Measurements from ENCODE around the gene ADCY7.

Gene ADCY7

DNA sequence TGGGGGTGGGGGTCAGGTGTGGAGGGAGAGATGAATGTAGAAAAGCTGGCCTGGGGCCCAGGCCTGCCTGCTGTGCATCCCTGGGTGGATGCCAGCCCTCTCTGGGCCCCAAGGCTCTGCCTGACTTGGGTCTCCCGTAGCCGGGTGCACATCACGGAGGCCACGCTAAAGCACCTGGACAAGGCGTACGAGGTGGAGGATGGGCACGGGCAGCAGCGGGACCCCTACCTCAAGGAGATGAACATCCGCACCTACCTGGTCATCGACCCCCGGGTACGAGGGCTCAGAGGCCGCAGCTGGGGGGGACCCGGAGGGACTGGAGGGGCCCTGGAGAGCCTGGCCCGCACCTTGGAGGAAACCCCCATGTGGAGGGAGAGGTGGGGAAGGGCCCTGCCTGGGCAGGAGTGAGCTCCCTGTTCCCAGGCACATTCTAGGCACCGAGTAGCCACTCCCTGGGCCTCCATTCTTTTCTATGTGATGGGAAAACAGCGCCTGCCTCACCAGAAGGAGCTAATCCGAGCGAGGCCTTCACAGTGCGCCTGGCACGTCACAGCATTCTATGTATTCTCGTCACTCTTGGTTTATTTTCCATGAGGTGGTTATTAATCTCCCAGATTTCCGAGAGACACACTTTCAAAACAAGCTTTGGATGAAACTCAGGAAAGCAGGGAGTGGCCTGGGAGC is 34.7 kb downstream of the ADCY7 start:
- DNase-seq = no peak

DNA sequence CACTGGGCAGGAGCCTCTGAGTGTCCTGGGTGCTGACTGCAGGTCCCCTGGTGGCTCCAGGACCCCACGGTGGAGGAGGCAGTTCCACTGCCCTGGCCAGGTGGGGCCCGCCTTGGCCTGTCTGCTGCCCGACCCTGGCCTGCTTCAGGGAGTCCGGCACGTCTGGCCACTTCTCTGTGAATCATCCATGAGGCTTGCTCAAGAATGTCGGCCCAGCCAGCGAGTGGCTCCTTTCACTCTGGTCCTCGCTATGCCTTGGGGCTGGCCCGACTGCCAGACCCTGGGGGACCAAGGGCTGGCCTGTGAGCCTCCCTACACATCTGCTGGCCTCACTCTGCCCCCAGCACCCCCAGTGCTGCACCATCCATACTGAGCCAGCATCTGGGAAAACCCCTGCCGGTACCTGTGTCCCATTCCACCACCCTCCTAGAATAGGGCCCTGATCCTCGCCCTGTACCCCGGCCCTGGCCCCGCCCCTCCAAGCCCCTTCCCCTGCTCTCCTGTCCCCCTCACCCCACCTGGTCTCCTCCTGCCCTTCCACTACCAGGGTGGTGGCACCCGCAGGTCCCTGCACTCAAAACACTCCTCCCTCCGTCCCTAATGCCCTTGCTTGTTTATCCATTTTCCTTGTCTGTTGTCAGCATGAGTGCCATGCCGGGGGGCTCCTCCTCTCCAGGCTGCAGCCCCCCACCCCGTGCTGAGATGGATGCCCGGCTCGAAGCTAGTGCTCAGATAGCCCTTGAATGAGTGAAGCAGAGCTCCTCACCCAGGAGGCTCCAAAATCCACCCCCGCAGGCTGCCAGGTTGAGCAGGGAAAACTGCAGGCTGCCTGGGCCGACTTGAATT is 35.5 kb downstream of the ADCY7 start:
- DNase-seq = no peak

DNA sequence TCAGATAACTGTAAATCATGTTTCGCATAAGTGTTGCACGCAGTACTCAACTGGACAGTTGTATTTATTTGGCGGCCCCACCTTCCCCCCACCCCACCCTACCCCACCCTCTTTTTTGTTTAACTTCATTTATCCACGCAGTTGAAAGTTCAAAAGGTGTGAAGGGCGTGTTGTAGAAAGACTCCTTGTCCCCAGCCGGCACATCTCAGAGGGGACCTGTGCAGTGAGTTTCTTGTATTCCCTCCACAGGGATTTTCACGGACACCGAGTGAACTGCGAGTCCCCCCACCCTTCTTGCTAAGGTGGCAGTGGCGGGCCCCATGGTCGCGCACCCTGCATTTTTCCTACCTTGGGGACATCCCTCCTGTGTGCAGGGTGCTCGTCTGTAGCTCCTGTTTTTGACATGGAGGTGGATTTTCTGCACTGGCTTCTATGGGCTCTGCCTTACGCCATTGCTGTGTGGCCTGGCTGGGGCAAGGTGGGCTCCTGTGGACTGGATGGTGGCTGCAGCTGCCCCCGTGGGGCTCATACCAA is 36.2 kb downstream of the ADCY7 start:
- DNase-seq = no peak

DNA sequence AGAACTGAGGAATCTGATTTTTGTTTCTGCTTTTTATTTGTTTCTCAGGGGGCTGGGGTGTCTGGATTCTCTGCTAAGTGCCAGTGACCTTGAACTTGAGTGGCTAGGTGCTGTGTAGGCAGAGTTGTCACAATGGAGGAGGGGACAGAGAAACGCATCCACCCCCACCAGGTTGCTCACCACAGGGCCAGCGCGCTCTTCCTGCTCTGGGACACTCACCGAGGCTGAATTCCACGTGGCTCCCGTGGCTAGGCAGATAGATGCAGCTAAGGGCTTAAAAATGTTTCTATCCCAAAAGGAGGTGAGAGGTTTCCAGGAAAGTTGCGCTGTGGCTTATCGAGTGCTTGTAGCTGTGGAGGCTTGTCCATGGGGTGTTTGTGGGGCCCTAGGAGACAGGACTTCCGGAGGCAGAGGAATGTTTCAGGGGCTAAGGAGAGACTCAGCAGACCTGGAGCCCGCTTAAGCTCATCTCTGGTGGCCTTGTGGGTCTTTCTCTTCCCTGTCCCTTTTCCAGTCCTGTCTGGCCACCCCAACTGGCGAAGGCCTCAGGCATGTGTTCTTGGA is 36.8 kb downstream of the ADCY7 start:
- DNase-seq = no peak

DNA sequence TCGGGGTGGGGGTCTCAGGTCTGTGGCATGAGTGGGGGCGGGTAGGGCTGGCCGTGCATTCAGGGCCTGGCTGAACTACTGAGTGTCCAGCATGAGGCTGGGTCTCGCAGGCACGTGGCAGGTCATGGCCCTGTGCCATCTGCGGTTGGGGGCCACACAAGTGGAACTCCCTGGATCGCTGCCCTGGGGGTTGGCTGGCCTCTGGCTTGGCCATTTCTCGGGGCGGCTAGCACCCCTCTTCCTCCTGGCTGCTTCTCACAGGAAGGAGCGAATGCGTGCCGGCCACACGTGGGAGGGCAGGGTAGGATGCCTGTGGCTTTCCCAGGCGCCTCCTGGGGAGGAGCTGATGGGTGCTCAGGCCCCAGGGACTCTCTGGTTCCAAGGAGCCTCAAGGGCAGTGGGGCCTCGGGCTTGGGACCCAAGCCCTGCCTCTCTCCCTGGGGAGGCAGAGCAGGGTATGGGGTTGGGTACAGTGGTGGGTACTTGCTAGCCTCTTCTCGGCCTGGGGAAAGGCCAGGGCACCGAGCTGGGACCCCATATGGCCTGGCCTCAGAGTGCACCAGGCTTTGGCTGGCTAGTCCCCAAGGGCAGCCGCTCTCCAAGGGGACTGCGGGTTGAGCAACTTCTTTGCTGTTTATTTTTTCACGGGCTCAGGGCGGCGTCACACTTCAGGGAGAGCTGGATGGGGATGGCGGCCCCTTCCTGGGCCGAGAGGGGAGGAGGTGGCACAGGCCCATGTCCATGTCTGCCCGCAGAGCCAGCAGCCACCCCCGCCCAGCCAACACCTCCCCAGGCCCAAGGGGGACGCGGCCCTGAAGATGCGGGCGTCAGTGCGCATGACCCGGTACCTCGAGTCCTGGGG is 37.5 kb downstream of the ADCY7 start:
- DNase-seq = no peak

DNA sequence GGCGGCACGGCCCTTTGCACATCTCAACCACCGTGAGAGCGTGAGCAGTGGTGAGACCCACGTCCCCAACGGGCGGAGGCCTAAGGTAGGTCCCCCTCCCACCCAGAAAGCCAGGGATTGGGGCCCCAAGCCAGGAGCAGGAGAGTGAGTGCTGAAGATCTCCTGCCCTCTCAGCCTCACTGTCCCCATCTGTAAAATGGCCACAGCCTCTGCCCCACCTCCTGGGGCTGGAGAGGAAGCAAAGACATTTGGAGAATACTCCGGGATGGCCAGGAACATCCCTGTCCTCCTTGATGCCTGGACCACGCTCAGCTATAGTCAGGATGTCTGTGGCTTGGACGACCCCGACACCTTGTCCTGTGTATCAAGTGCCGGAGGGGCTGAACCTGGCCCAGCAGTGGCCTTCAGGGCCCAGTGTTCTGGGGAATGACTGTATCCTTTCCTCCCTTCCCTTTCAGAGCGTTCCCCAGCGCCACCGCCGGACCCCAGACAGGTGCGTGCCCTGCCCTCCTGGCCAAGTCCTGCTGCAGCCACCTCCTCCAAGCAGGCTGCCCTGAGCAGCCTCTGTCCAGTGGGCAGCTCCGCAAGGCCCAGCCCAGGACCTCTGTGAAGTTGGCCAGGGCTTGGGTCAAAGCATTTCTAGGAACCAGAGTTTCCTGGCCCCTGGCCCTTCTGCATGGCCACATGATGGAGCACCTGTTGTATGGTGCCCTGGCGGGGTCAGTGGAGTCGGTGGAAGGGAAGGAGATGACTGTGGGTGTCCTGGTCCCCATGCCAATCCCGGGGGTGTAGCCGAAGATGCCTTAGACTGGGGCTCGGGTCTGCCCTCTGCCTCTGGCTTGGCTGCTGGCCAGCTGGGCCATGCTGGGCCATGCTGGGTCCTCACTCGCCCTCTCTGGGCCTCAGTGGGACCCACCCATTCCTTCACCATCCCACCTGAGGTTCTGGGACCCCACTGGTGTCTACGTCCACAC is 38.4 kb downstream of the ADCY7 start:
- DNase-seq = no peak

DNA sequence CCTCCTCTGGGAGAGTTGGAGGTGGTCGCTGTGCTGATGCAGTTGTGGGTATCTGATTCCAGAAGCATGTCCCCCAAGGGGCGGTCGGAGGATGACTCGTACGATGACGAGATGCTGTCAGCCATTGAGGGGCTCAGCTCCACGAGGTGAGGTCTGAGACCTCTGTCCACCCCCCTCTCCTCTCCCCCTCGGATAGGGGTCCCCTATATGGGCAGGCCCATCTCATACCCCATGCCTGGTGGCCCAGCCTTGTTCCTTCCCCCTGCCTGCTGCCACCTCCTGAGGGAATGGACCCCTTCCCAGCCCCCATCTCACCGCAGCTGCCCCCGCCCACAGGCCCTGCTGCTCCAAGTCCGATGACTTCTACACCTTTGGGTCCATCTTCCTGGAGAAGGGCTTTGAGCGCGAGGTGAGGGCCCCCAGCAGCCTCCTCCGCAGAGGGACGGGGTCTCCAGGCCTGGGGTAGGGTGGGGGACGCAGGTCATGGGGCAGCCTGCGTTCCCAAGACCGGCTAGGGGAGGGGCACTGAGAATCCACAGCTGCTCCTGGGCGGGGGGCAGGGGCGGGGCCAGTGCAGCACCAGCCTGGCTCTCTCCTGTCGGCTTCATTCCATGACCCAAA is 39.2 kb downstream of the ADCY7 start:
- DNase-seq = no peak

DNA sequence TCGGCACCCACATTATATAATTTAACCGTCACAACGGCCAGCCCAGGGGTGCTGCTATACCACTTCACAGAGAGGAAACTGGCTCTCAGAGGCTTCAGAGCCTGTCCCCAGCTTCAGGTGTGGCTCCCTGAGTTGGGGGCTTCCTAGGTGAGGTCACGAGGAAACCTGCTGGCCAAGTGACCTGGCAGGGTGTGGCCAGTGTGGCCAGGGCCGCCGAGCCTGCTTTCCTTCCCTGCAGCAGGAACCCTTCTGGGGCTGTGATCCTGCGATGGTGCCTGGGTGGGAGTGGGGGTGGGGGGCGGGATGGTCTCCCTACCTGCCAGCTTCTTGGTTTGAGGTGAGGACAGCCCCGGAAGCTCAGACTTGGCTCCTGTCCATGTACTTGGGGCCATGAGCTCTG is 39.9 kb downstream of the ADCY7 start:
- no peak for DNase-seq

DNA sequence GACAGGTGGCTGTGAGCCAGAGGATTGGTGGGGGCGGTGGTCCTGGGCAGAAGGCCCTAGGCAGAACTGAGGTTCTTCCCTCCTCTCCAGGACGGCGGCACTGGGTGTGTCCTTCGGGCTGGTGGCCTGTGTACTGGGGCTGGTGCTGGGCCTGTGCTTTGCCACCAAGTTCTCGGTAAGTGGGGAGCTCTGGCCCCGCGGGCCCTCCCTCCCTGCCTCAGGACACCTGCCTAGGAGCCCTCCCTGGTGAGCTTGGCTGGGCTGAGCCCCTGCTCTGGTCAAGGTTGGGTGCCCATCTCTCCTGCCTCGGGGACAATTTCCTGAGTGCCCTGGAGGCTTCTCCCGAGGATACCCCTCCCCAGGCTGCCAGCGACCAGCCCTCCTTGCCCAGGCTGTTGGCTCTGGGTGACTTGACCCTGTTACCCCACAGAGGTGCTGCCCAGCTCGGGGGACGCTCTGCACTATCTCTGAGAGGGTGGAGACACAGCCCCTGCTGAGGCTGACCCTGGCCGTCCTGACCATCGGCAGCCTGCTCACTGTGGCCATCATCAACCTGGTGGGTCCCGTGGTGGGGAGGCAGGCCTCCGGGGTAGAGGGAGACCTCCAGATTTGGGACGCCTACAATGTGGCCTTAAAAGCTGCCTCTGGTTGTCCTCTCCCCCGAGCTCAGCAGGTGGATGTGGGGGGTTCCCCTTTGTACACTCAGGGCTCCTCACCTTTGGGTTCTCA is 42.0 kb downstream of the ADCY7 start:
- DNase-seq = no peak

DNA sequence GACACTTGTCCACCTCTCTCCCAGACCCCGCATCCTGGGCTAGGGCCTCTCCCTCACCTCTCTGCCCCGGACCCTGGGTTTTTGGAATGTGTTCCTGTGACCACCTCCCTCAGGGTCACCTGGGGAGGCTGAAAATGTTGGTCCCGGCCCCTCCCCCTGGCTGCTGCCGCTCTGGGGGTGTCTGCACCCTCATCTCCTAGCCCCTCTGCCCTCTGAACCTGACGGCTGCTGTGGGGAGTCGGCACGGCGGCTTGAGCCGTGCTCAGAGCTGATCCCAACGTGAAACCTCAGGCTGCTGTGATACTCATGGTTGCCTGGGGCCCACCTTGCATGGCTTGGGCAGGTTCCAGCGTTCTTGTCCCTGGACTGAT is 42.8 kb downstream of the ADCY7 start:
- no peak for DNase-seq

DNA sequence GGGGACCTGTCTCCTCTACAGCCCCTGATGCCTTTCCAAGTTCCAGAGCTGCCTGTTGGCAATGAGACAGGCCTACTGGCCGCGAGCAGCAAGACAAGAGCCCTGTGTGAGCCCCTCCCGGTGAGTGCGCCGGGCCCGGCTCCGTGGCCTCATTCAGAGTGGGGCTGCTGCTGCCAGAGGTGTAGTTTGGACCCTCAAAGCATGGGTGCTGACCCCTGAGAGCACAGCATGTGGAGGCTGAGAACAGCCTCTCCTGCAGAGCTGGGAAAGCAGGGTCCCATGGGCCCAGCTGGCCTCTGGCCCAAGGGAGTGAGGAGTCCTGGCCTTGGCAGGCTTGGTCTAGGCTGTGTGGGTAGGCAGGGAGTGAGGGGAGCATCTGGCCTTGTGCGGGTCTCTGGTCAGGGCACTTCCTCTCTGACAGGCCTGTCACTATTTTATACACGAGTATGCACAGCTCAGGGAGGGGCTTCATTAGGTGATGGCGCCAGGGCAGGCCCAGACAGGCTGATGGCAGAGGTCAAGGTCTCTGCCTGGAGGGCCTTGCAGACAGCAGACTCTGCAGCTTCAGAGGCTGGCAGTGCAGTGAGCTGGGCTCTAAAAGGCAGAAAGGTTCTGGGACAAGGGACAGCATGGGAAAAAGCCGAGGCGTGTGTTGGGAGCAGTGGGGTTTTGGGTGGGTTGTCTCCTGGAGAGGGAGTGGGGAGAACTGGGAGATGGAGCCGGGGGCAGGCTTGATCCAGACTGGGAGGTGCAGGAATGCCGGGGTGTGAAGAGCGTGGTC is 43.4 kb downstream of the ADCY7 start:
- DNase-seq = no peak

DNA sequence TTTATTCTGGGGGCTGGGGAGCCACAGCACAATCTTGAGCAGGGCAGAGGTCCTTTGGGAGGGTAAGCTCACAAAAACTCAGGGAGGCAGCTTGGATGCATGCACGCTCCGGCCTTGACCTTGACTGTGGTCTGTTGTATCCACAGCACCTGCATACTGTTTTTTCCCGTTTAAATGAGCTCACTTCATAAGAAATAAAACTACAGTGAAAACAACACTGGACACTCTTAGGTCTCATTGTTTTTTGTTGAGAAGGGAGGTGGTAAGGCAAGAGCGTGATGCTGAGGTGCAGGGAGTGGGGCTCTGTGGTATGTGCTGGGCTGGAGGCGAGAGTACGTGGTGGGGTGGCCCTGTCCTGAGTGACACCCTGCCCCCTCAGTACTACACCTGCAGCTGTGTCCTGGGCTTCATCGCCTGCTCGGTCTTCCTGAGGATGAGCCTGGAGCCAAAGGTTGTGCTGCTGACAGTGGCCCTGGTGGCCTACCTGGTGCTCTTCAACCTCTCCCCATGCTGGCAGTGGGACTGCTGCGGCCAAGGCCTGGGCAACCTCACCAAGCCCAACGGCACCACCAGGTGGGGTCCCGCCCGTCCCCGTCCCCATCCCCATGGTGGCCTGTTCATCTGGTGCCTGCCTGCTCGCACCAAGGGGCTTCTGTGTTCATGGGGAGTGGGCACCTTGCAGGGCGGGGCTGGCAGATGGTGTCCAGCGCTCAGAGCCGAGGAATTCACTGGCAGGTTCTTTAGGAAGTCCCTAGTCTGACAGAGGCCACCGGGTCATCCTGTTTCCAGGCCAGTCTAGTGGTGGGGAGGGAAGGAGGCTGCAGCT is 44.2 kb downstream of the ADCY7 start:
- DNase-seq = no peak

DNA sequence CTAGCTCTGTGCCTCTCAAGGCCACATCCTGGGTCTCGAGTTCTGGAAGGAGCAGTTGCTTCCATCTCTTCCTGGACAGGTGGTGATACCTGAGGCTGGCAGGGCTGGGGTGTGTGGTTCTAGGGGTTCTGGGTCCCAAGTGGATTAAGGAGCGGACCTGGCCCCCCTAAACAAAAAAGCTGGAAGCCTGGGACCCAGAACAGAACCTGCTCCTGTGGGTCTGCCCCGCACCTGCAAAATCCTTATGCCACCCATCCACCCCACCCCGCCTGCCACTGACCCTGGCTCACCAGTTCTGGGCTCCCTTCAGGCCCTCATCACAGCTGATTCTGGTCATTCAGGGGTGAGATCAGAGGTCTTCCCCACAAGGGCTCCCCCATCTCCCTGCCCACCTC is 44.8 kb downstream of the ADCY7 start:
- no peak for DNase-seq

DNA sequence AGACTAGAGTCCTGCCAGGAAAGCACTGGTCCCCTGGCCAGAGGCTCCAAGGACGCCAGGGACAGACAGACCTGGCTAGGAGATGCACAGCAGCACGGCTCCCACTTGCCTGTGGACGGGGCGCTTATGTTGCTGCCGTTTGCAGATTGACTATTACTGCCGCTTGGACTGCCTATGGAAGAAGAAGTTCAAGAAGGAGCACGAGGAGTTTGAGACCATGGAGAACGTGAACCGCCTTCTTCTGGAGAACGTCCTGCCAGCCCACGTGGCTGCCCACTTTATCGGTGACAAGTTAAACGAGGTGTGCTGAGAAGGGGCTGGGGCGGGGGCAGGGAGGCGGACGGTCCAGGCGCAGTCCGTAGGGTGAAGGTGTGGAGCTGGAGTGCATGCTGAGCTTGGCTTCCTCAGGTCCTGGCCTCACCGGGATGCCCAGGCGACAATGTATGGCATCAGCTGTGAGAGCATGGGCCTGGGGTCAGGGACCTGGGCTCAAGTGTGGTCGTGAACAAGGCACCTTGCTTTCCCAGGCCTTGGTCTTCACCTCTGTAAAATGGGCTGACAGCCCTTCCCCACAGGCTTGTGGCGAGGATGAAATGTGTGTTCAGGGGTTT is 45.6 kb downstream of the ADCY7 start:
- no peak for DNase-seq

DNA sequence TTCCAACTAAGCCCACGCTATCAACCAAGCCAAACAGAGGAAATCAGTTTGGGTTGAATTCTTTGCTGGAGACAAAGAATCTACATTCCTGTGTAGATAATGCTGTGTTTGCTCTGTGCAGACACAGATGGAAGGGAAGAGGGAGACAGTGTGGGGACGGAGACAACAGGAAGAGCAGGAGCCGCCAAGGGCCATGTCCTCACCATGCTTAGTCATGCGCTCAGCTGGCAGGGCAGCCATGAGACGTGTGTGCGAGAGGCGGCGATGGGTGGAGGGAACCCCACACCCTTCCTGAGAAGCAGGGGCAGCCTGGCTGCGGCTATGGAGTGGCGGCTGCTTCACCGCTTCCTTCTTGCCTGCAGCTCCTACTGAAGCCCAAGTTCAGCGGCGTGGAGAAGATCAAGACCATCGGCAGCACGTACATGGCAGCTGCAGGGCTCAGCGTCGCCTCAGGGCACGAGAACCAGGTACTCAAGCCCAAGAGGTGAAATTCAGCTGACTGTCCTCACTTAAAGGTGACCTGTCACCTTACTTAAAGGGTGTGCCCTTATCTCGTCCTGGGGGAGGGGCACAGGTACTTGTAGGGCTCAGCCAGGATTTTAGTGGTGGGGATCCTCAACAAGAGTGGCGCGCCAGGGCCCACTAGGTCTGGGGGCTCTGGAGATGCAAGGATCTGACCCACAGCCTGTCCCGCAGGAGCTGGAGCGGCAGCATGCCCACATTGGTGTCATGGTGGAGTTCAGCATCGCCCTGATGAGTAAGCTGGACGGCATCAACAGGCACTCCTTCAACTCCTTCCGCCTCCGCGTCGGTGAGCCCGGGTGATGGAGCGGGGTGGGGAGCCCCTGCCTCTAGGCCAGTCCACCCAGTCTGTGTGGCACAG is 47.5 kb downstream of the ADCY7 start:
- no peak for DNase-seq

DNA sequence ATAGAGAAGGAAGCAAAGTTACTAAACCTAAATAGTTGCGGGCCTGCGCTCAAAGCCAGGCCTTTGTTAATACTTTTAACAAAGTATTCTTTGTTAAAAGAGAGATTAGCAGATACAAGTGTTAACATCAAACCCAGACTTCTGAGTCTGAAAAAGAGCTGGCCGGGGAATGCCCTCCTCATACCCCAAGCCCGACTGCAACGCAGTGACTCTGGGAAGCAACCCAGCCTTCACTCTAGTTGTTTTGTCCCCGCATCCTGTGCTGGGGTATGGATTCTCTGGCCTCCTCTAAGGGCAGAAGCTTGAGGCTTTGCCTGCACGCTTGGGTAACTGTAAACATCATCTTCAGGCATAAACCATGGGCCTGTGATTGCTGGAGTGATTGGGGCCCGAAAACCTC is 48.3 kb downstream of the ADCY7 start:
- DNase-seq = no peak

DNA sequence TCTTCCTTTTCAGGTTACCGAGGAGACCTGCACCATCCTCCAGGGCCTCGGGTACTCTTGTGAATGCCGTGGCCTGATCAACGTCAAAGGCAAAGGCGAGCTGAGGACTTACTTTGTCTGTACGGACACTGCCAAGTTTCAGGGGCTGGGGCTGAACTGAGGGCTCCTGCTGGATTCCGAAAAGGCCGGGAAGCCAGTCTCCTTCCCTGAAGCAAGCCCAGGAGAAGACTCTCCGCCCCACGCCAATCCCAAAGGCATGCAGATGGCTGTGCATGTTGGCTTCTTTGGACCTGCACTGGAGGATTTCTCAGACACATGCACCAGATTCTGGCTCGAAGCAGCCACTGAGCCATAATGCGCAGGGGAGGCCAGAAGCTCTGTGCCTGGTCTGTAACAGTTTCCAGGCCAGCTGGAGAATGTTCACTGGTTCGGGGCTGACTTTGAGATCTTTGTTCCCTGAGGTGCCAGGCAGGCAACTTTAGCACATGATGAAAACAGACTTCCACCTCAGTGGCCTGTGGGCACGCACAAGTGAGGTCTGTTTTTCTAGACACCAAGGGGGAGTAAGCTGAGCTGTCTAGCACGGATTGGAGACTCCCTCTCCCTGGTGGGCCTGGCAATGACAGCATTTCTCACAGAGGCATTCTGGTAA is 49.1 kb downstream of the ADCY7 start:
- DNase-seq = no peak

Data from NCI-H1436 treated with DMSO at 0.1 percent for 48 hours (cell line).